ENCODE measurements around the gene WDTC1.

- TF ChIP-seq GATA3 (IDR thresholded peaks at IDR 0.05; ENCODE audit: low read depth, low read length) (no peak), GATA2 (IDR thresholded peaks at IDR 0.05; ENCODE audit: low read depth, low read length) (no peak)
Observed at GRCh38 chr1:27357281-27358037, 123.0 kb downstream of the WDTC1 start.
